Upper lobe of left lung (tissue), 4 donors: Measurements from ENCODE around the gene ZC2HC1C.

Source experiments
- CTCF ChIP-seq, 6 experiments: fragments of 450-650 bp in 4 of 6; fragments of 200-600 bp in 2 of 6; sonication (generic) in 2 of 6; IDR thresholded peaks; one replicate each; pipeline ENCODE4 v1.5.1; 2016 to 2019; ENCODE audit warnings: antibody characterized with exemption in 6 of 6
- EP300 ChIP-seq, 4 donors: sonication (generic); formaldehyde crosslinking; IDR thresholded peaks; one replicate each; pipeline ENCODE4 v1.5.1; 2017; ENCODE audit warnings: antibody characterized with exemption in 4 of 4, control low read depth in 2 of 4
- POLR2AphosphoS5 ChIP-seq, 2 donors: sonication (generic); formaldehyde crosslinking; IDR thresholded peaks; one replicate each; pipeline ENCODE4 v1.5.1; 2017; ENCODE audit warnings: antibody characterized with exemption in 2 of 2

- TF ChIP-seq CTCF (IDR thresholded peaks at IDR 0.05), result no peak
- TF ChIP-seq POLR2AphosphoS5 (IDR thresholded peaks at IDR 0.05), result no peak
- TF ChIP-seq EP300 (IDR thresholded peaks at IDR 0.05), result no peak
Measured at GRCh38 chr14:75059642-75060041, 9.8 kb upstream of the ZC2HC1C start.
